ENCODE results near the gene CHMP6.

The CHMP6 gene

DNA sequence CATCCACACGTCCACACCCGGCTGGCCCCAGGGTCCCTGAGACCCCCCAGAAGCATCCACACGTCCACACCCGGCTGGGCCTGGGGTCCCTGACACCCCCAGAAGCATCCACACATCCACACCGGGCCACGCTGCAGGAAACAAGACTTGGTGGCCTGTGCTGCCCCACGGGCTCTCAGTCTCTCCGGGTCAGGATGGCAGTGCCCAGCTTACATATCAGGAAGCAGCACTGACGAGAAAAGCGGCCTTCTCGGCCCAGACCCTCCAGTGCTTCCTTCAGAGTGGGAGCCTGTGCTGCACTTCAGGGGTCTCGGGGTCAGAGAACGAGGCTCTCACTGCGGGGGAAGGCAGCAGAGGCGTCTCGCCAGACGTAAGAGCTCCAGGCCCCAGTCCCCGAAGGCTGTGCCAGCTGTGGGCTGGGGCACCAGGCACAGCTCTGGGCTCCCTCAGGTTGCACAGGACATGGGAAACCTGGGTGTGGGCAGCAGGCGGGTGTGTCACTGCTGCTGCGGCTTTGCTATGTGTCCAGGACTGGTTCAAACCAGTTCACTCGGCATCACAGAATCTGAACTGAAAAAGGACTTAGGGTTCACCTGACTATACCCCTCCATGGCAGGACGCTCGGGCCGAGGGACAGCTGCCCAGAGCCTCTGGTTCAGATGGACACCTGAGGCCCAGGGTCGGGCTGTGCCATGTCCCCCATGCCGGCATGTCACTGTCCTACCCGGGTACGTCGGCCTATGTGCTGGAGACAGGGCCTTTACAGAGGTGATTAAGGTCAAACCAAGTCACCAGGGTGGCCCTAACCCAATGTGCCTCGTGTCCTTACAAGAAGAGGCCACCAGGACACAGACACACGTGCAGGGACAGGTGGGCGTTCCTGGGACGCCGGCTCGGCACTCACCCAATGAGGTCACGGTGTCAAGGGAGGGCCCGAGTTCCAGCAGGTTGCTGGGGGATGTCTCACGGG is 40.2 kb upstream of the CHMP6 start:
- TF ChIP-seq ZFX (IDR thresholded peaks at IDR 0.05) (no peak), CTCF (conservative IDR thresholded peaks at IDR 0.05) (no peak)
- no peak overlapping the region for H3K27ac ChIP-seq

DNA sequence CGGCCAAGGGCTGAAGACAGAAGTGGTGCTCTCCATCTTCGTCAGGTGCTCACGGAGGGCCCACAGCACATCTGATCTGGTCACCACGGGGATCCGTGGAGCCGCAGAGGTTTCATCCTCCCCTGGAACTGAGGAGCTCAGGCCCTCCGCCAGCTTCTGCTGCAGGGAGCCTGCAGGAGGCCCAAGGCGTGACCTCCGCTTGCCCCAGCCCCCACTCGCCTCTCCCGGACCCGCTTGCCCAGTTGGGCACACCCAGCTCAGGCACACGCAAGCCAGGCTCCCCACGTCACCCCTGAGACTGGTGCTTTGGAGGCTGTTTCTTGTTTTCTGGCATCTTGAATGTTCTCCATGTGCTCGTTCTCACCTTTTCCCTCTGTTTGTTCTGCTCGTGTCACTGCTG is 39.4 kb upstream of the CHMP6 start:
- H3K27ac ChIP-seq: no peak overlapping the region
- TF ChIP-seq CTCF (conservative IDR thresholded peaks at IDR 0.05): no peak
- no peak for TF ChIP-seq ZFX (IDR thresholded peaks at IDR 0.05)

DNA sequence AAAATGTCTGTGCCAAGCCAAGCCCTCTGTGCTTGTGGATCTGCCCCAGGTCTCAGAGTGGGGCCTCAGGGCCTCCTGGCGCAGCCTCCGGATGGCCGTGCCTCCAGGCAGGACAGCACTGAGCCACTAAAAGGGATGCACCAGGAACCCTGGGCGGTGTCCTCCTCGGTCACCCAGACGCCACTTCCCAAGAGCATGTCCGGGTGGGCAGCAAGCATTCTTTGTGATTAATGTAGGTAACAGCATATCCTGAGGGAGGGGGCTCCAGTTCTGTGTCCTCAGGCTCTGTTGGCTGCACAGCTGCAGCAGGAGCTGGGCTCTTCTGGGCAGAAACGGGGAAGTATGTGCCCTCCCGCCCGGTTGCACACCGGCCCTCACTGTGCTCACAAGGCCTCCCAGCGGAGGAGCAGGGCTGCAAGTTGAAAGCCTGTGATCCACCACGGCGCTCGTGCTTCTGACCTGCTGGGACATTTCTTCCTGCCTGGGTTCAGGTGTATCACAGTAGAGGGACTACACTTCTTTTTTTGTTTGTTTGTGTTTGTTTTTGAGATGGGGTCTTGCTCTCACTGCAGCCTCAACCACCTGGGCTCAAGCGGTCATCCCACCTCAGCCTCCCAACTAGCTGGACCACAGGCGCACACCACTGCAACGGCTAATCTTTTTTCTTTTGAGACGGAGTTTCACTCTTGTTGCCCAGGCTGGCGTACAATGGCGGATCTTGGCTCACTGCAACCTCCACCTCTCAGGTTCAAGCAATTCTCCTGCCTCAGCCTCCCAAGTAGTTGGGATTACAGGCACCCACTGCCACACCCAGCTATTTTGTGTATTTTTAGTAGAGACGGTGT is 37.9 kb upstream of the CHMP6 start:
- H3K27ac ChIP-seq: no peak overlapping the region
- TF ChIP-seq ZFX (IDR thresholded peaks at IDR 0.05): no peak

- TF ChIP-seq ZFX (IDR thresholded peaks at IDR 0.05) (no peak), CTCF (conservative IDR thresholded peaks at IDR 0.05) (no peak)
- no peak overlapping the region for H3K27ac ChIP-seq
Observed at GRCh38 chr17:80955078-80955477, 36.6 kb upstream of the CHMP6 start.

DNA sequence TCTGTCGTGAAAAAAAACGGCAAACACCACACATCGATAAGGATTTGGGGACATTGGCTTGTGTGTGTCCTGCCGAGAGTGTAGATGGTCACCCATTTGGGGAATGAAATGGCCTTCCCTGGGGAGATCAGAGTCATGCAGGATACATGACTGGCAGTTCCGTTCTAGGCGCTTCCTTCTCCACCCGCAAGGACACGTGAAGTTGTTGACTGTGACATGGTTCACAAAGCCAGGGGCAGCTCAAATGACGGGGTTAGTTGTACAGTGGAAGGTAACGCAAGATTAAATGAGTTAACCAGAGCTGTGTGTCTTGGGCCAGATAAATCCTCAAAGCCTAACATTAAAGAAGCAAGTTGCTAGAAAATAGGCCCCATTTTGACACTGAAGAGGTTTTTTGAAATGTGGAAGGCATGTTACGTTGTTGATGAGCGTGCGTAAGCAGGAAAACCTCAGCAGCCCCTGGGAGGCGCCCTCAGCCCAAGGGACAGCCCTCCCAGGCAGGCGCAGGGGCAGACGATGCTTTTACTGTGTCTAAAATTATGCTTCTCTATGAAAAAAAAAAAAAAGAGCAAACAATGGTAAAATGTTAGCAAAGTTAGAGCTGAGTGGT is 35.9 kb upstream of the CHMP6 start:
- TF ChIP-seq CTCF (conservative IDR thresholded peaks at IDR 0.05) (no peak), ZFX (IDR thresholded peaks at IDR 0.05) (no peak)
- H3K27ac ChIP-seq: no peak overlapping the region

GRCh38 chr17:80956321-80957190 is 35.1 kb upstream of the CHMP6 start:
- TF ChIP-seq ZFX (IDR thresholded peaks at IDR 0.05): no peak
- TF ChIP-seq CTCF (conservative IDR thresholded peaks at IDR 0.05): no peak
- H3K27ac ChIP-seq: no peak overlapping the region

DNA sequence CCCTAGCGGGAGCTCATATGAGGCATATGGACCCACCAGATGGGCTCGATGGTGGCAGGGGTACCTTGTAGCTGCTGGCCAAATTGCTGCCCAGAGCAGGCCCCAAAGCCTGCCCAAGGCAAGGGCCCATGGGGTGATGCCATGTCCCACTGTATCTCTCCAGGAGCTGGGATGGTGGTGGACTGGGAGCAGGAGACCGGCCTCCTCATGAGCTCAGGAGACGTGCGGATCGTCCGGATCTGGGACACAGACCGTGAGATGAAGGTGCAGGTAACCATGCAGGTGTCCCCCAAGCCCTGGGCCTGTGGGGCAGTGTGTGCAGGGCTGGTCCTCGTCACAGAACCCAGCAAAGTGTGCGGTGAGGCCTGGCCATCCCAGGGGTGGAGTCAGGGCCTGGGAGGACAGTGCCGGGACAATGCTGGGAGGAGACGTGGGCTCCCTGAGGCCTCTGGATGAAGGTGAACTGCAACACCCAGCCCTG is 34.1 kb upstream of the CHMP6 start:
- no peak overlapping the region for H3K27ac ChIP-seq
- TF ChIP-seq ZFX (IDR thresholded peaks at IDR 0.05) (no peak), CTCF (conservative IDR thresholded peaks at IDR 0.05) (no peak)
